Suprapubic skin (tissue), 4 donors: ENCODE data around the gene NEURL1B. TPM values are rescaled to one million over a fixed set of nuclear protein-coding genes. Genes with fewer than 3 reads are reported as not detected.
"Not testable (repeated sequence)": the region's sequence is repeated elsewhere in the genome, so short reads cannot be mapped to it uniquely, and the experiment has no call there.

Experiments
- DNase-seq, 2 donors: peaks; one replicate each; pipeline ENCODE4 v3.0.0-alpha.2; 2019; ENCODE audit warnings: low spot score in 2 of 2
- H3K27ac ChIP-seq: fragments of 200-600 bp; sonication (generic); one replicate; pipeline ENCODE4 v1.5.1; 2019
- H3K27me3 ChIP-seq: fragments of 200-600 bp; sonication (generic); one replicate; pipeline ENCODE4 v1.5.1; 2019
- H3K36me3 ChIP-seq: fragments of 200-600 bp; sonication (generic); one replicate; pipeline ENCODE4 v1.5.1; 2019
- H3K4me1 ChIP-seq: fragments of 200-600 bp; sonication (generic); one replicate; pipeline ENCODE4 v1.5.1; 2019
- H3K4me3 ChIP-seq: fragments of 200-600 bp; sonication (generic); one replicate; pipeline ENCODE4 v1.5.1; 2019; ENCODE audit warnings: mild to moderate bottlenecking
- H3K9me3 ChIP-seq: fragments of 200-600 bp; sonication (generic); one replicate; pipeline ENCODE4 v1.5.1; 2019
- EP300 ChIP-seq: sonication (generic); formaldehyde crosslinking; IDR thresholded peaks from one replicate; pipeline ENCODE4 v1.6.1; 2017; ENCODE audit warnings: antibody characterized with exemption
- POLR2A ChIP-seq, 2 donors: fragments of 450-650 bp; IDR thresholded peaks; one replicate each; pipeline ENCODE4 v1.6.1; 2017; ENCODE audit warnings: antibody characterized with exemption in 2 of 2, mild to moderate bottlenecking in 2 of 2, moderate library complexity in 2 of 2
- POLR2AphosphoS5 ChIP-seq, 3 donors: sonication (generic); formaldehyde crosslinking; IDR thresholded peaks; one replicate each; pipeline ENCODE4 v1.6.1; 2017; ENCODE audit warnings: antibody characterized with exemption in 3 of 3
- WGBS: methylation state at CpG from one replicate; pipeline ENCODE4 v1.1.5; 2018; 5-methylcytosine and 5-hydroxymethylcytosine counted together
- total RNA-seq, 4 donors: library from RNA; depleted of rRNA; stranded (reverse); fragments of >200 nt; gene quantifications; one replicate each; pipeline ENCODE4 v1.1.0, GENCODE V29; 2016
- TF ChIP-seq, protein P1 (sequence below), 2 donors: fragments of 200-600 bp in 1 of 2; fragments of 450-650 bp in 1 of 2; sonication (generic) in 1 of 2; IDR thresholded peaks; one replicate each; pipeline ENCODE4 v1.5.1; 2016 to 2019; ENCODE audit warnings: antibody characterized with exemption in 2 of 2, mild to moderate bottlenecking in 1 of 2, moderate library complexity in 1 of 2

Gene NEURL1B
- total RNA-seq, 4 donors from 2014 or later = 18.5 to 40.9 (median 30.4) TPM

DNA sequence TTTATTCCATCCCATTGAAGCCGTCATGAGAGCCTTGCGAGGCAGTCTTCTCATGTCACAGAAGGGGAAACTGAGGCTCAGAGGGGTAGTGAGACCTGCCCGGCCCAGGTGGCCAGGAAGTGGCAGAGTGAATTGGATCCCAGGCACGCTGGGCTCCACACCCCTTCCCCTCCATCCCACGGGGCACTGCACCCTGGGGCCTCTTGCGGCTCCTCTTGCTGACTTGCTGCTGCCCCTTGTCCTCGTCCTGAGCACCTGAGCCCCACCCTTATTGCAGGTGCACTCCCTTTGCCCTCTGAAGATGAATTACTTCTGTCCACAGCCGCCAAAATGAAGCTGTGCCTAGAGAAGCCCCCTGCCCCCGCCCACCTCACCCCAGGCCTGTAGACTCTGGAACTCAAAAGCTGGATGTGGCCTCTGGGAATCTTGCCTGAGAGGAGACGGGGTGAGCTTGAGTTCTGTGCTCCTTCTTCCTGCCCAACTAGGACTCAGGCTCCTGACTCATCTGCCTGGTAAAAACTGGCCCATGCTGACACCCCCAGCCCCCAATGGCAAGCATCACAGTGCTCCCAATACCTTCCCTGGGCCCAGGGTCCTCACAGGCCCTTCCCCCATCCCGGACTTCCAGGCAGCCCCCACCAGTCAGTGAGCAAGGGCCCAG is 6.4 kb downstream of the NEURL1B start:
- WGBS = 78% methylated on average over 9 of the region's 11 CpGs
- no peak overlapping the region for H3K4me3 ChIP-seq
- TF ChIP-seq EP300 = no peak
- TF ChIP-seq, protein P1, sequence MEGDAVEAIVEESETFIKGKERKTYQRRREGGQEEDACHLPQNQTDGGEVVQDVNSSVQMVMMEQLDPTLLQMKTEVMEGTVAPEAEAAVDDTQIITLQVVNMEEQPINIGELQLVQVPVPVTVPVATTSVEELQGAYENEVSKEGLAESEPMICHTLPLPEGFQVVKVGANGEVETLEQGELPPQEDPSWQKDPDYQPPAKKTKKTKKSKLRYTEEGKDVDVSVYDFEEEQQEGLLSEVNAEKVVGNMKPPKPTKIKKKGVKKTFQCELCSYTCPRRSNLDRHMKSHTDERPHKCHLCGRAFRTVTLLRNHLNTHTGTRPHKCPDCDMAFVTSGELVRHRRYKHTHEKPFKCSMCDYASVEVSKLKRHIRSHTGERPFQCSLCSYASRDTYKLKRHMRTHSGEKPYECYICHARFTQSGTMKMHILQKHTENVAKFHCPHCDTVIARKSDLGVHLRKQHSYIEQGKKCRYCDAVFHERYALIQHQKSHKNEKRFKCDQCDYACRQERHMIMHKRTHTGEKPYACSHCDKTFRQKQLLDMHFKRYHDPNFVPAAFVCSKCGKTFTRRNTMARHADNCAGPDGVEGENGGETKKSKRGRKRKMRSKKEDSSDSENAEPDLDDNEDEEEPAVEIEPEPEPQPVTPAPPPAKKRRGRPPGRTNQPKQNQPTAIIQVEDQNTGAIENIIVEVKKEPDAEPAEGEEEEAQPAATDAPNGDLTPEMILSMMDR (IDR thresholded peaks at IDR 0.05) = no peak
- no peak overlapping the region for H3K27ac ChIP-seq
- H3K9me3 ChIP-seq = no peaks in the 10 kb centered on the region
- DNase-seq = no peak
- peaks cover 43% of the 10 kb centered on the region for H3K4me1 ChIP-seq
- H3K27me3 ChIP-seq = no peaks in the 10 kb centered on the region
- no peaks in the 10 kb centered on the region for H3K36me3 ChIP-seq

DNA sequence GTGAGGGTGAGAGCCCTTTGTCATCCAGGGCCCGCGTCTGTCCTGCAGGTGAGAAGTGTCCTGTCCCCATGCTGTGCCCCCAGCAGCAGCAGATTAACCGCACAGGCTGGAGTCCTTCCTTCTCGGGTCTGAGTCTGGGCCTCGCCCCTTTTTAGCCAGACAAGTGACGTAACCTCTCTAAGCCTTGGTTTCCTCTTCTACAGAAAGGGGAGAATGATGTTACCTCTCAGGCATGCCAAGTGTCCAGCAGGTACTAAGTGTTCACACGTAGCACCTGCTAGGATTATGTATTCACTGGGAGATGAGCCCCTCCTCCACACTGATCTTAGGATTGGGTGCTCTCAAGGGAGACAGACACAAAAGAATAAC is 6.9 kb downstream of the NEURL1B start:
- Histone ChIP-seq H3K4me1 (peaks cover 39% of the 10 kb centered on the region), H3K27ac (no peak overlapping the region), H3K9me3 (no peaks in the 10 kb centered on the region), H3K4me3 (no peak overlapping the region), H3K27me3 (no peaks in the 10 kb centered on the region), H3K36me3 (no peaks in the 10 kb centered on the region)
- whole genome bisulfite sequencing = 71% methylated on average over 6 of the region's 7 CpGs
- no peak for DNase-seq
- TF ChIP-seq, protein P1 (IDR thresholded peaks at IDR 0.05) = no peak
- TF ChIP-seq EP300 = no peak
- no peak for TF ChIP-seq POLR2A (IDR thresholded peaks at IDR 0.05)
- TF ChIP-seq POLR2AphosphoS5 (IDR thresholded peaks at IDR 0.05) = no peak

DNA sequence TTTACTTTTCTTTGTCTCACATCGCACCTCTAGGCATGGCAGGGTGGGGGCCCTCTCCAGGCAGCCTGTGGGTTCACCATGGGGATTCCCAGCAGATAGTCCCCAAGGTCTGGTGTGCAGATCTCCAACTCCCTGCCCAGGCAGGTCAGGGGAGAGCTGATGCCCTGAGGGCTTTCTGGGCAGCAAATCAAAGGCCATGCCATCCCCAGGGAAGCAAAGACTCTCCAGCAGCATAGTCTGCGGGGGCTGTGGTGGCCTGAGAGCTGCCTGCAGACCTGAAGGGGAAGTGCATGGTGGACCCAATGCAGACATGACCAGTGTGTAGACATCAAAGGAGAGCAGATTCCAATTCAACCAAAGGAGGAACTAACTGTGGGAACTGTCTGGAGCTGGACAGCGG is 7.7 kb downstream of the NEURL1B start:
- 88% methylated on average over 2 of the region's 3 CpGs for WGBS
- H3K27ac ChIP-seq = no peak overlapping the region
- DNase-seq = no peak
- no peak overlapping the region for H3K4me3 ChIP-seq
- H3K27me3 ChIP-seq = no peaks in the 10 kb centered on the region
- no peaks in the 10 kb centered on the region for H3K36me3 ChIP-seq
- H3K4me1 ChIP-seq = peaks cover 33% of the 10 kb centered on the region
- no peaks in the 10 kb centered on the region for H3K9me3 ChIP-seq
- no peak for TF ChIP-seq POLR2AphosphoS5 (IDR thresholded peaks at IDR 0.05)
- TF ChIP-seq EP300 = no peak
- no peak for TF ChIP-seq POLR2A (IDR thresholded peaks at IDR 0.05)
- TF ChIP-seq, protein P1 (IDR thresholded peaks at IDR 0.05) = no peak

DNA sequence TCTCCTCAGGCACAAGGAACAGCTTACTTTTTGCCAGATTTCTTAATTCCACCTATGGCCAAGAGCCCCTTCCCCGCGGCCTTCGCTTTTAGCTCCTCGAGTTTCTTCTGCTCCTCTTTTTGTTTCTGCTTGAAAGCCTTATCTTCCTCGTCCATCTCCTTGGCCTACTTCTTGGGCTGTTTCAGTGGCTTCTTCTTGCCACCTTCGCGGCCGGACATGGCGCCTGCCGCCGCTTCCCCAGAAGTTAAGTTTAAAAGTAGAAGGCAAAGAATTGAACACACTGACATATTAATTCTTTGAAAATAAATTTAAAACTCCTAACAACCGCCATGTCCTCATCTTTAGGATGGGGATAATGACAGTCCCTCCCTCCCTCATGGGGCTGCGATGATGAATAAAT is 15.4 kb downstream of the NEURL1B start:
- not testable (repeated sequence) for DNase-seq, H3K4me3 ChIP-seq, H3K27me3 ChIP-seq, H3K36me3 ChIP-seq, H3K27ac ChIP-seq, H3K9me3 ChIP-seq
- peaks cover 34% of the 10 kb centered on the region for H3K4me1 ChIP-seq
- WGBS = 96% methylated on average over 13 of the region's 13 CpGs

- not testable (repeated sequence) for DNase-seq, H3K4me3 ChIP-seq, H3K9me3 ChIP-seq, H3K36me3 ChIP-seq, H3K27me3 ChIP-seq, H3K27ac ChIP-seq
- peaks cover 34% of the 10 kb centered on the region for H3K4me1 ChIP-seq
- WGBS = 86% methylated on average over 17 of the region's 17 CpGs
Measured at GRCh38 chr5:172657524-172658233, 16.6 kb downstream of the NEURL1B start.

DNA sequence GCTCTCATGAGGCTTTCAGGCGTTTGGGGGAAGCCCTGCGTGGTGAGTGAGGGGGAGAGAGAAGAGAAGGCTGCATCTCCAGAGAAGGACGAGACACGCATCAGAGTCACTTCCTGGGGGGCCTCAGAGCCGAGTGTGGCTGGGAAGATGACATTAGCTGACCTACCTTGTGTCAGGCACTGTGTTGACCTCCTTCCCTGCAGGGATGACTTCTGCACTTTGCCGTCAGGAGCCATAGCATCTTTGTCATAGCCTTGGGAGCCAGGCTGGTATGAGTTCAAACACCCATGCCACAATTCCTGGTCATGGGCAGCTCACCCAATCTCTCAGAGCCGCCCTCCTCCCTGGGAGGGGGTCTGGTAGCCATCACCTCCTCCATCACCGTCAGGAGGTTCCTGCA is 17.3 kb downstream of the NEURL1B start:
- H3K9me3 ChIP-seq = no peaks in the 10 kb centered on the region
- peaks cover 34% of the 10 kb centered on the region for H3K4me1 ChIP-seq
- no peak overlapping the region for H3K4me3 ChIP-seq
- WGBS = 79% methylated on average over 5 of the region's 8 CpGs
- peak overlapping the region; percentile 71 for H3K27ac ChIP-seq
- no peaks in the 10 kb centered on the region for H3K27me3 ChIP-seq
- TF ChIP-seq POLR2AphosphoS5 (IDR thresholded peaks at IDR 0.05) (no peak), EP300 (no peak), POLR2A (IDR thresholded peaks at IDR 0.05) (no peak)
- TF ChIP-seq, protein P1 (IDR thresholded peaks at IDR 0.05) = no peak
- no peaks in the 10 kb centered on the region for H3K36me3 ChIP-seq
- DNase-seq = no peak
